ENCODE data around the gene TNFRSF14. TPM values are rescaled to one million over a fixed set of nuclear protein-coding genes. Genes with fewer than 3 reads are reported as not detected.

Gene TNFRSF14
- total RNA-seq, 1 donor from 2014 or later = 14.7 TPM

DNA sequence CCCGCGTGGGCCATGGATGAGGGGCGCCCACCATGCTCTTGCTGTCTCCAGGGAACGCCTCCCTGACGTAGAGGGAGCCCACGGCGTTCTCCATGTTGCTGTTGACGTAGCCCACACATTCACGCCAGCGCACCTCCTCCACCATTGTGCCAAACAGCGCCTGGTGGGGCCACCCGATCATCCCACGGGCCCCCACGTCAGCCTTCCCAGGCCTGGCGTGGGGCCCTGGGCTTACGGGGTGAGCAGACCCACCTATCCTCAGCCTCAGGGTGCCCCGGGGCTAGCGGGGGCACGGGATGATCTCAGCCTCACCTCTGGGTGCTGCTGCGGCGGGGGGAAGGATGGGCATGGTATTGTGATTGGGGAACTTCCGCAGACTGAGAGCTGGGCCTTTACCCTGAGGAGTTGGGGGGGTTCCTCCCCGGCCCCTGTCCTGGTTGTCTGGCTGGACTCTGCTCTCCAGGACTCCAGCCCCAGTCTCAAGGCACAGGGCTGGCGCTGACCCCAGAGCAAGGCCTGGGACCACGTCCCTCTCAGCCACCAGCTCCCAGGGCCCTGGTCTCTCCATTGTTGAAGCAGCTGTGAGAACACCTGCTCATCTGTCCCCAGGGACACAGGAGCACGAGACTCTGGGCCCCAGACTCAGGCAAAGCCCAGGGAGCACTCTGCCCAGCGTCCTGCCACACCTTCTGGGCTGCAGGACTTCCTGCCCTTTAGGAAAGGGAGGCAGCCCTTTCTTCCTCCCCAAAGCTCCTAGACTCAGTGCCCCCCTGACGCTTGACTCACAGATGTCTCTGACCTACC is 40.6 kb downstream of the TNFRSF14 start:
- Histone ChIP-seq H3K4me3 (ENCODE audit: low read depth, low read length) (no peak overlapping the region), H3K27me3 (ENCODE audit: control insufficient read depth, insufficient read depth, low read length) (peaks cover 12% of the 10 kb centered on the region), H3K36me3 (ENCODE audit: control insufficient read depth, insufficient read depth, low read length) (no peaks in the 10 kb centered on the region)
- DNase-seq (ENCODE audit: low read depth) = no peak
- TF ChIP-seq, protein P1, sequence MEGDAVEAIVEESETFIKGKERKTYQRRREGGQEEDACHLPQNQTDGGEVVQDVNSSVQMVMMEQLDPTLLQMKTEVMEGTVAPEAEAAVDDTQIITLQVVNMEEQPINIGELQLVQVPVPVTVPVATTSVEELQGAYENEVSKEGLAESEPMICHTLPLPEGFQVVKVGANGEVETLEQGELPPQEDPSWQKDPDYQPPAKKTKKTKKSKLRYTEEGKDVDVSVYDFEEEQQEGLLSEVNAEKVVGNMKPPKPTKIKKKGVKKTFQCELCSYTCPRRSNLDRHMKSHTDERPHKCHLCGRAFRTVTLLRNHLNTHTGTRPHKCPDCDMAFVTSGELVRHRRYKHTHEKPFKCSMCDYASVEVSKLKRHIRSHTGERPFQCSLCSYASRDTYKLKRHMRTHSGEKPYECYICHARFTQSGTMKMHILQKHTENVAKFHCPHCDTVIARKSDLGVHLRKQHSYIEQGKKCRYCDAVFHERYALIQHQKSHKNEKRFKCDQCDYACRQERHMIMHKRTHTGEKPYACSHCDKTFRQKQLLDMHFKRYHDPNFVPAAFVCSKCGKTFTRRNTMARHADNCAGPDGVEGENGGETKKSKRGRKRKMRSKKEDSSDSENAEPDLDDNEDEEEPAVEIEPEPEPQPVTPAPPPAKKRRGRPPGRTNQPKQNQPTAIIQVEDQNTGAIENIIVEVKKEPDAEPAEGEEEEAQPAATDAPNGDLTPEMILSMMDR (IDR thresholded peaks at IDR 0.05; ENCODE audit: insufficient read depth, low read length, poor library complexity, severe bottlenecking) = no peak

DNA sequence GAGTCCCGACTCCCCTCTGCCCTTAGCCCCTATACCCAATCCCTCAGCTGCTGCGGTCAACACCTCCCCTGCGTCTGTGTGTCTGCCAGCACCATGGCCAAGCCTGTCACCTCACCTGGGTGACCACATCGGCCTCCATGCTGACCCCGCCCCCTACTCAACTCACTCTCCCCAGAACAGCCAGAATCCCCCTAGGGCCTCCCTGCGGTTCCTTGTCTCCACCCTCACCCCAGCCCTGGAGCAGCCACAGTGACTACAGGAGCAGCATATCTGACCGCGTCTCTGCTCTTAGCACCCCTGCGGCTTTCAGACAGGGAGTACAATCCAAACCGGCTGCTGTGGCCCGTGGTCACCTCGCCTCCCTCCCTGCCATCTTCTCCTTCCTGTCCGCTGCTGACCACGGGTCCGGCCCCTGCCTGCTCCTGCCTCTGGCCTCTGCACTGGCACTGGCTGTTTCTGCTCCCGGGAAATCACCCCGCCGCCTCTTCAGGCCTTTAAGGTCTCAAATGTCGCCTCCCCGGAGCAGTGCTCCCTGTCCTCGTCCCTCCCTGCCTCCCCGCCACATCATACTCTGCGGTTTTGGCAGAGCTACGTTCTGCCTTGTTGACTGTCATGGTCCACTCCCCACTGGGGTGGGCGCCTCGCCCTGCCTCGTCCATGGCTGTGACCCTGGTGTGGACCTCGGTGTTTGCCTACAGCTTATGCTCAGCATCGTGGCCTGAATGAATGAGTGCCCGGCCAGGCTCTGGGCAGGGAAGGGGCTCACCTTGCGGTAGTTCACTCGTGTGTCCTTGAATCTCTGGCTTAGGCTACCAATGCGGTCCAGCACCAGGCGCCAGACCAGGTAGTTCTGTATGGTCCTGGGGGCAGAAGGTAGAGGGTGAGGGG is 41.5 kb downstream of the TNFRSF14 start:
- peaks cover 14% of the 10 kb centered on the region for H3K27me3 ChIP-seq (ENCODE audit: control insufficient read depth, insufficient read depth, low read length)
- TF ChIP-seq, protein P1 (IDR thresholded peaks at IDR 0.05; ENCODE audit: insufficient read depth, low read length, poor library complexity, severe bottlenecking) = no peak
- H3K4me3 ChIP-seq (ENCODE audit: low read depth, low read length) = no peak overlapping the region
- H3K36me3 ChIP-seq (ENCODE audit: control insufficient read depth, insufficient read depth, low read length) = no peaks in the 10 kb centered on the region
- no peak for DNase-seq (ENCODE audit: low read depth)

DNA sequence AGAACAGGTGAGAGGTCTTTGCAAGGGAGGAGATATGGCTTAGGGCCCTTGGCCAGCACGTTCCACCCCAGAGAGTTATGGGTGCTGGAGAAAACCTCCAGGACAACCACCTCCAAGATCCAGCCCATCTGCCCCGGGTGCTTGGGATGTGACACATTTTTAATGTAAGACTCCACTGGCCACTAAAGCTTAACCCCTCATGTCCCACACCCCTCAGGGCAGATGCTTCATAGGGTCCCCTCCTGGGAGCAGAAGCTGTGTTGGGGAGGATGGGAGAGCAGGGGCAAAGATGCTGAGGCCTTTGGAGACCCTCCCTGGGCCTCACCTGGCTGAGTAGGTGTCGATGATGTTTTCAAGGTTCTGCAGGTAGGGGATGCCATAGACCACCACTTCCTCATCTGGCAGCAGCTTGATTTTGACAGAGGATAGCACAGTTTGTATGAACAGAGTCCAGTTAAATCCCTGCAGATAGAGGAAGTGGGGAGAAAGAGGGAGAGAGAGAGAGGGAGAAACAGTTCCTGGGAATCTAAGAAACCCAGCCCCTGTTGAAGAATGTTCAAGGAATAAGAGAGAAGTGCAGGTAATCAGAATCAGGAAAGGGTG is 42.3 kb downstream of the TNFRSF14 start:
- H3K36me3 ChIP-seq (ENCODE audit: control insufficient read depth, insufficient read depth, low read length) = no peaks in the 10 kb centered on the region
- TF ChIP-seq, protein P1 (IDR thresholded peaks at IDR 0.05; ENCODE audit: insufficient read depth, low read length, poor library complexity, severe bottlenecking) = no peak
- no peak for DNase-seq (ENCODE audit: low read depth)
- no peak overlapping the region for H3K4me3 ChIP-seq (ENCODE audit: low read depth, low read length)
- H3K27me3 ChIP-seq (ENCODE audit: control insufficient read depth, insufficient read depth, low read length) = peaks cover 14% of the 10 kb centered on the region

DNA sequence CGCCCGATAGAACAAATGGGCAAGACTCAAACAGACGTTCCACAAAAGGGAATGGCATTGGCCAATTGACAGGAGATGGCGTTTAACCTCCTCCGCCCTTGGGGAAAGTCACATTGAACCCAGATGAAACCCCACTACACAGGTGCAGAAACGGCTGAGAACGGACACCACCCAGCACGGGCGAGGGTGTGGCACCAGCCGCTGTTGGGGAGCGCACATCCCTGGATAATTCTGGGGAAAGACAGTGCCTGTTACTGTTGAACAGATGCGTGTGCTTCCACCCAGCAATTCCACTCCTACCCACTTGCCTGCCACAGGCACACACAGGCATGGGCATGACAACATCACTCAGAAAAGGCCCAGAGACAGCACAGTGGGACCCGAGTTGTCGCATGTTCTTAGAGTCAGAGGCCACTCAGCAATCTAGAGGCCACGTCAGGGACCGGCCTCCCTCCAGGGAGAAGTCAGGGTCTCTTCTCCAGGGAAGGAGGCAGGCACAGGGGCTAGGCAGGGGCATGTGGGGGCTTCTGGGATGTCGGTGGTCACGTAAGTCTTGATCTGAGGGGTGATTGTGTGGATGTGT is 45.6 kb downstream of the TNFRSF14 start:
- no peak for DNase-seq (ENCODE audit: low read depth)
- TF ChIP-seq, protein P1 (IDR thresholded peaks at IDR 0.05; ENCODE audit: insufficient read depth, low read length, poor library complexity, severe bottlenecking) = no peak
- H3K4me3 ChIP-seq (ENCODE audit: low read depth, low read length) = no peak overlapping the region
- no peaks in the 10 kb centered on the region for H3K36me3 ChIP-seq (ENCODE audit: control insufficient read depth, insufficient read depth, low read length)
- H3K27me3 ChIP-seq (ENCODE audit: control insufficient read depth, insufficient read depth, low read length) = peaks cover 14% of the 10 kb centered on the region

DNA sequence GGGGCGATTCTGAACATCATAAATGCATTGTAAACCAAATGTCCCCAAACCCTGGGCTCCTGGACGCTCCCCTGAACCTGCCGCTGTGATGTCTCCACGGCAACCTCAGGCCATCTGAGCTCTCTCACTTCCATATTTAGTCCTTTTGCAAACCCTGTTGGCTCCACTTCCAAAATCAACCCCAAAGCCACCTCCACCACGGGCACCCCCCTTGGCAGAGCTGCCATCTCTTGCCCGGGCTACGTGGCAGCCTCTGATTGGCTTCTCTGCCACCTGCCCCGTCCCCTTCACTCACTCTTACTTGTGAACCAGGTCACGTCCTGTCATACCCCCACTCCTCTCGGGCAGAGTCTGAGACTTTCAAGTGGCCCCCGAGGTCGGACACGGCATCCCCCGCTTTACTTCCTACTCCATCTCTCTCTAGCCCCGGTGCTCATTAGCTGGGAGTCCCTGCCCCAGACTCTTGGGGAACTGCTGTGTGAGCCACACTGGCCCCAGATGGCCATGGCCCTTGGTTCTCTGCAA is 46.2 kb downstream of the TNFRSF14 start:
- Histone ChIP-seq H3K36me3 (ENCODE audit: control insufficient read depth, insufficient read depth, low read length) (no peaks in the 10 kb centered on the region), H3K4me3 (ENCODE audit: low read depth, low read length) (no peak overlapping the region), H3K27me3 (ENCODE audit: control insufficient read depth, insufficient read depth, low read length) (peaks cover 10% of the 10 kb centered on the region)
- TF ChIP-seq, protein P1 (IDR thresholded peaks at IDR 0.05; ENCODE audit: insufficient read depth, low read length, poor library complexity, severe bottlenecking) = no peak
- no peak for DNase-seq (ENCODE audit: low read depth)

Measured in kidney epithelial cell (primary cell).